ENCODE data around the gene ZFHX3.
A peak's percentile ranks its signal among the peaks of the same experiment; 100 is the strongest.
"Not testable (repeated sequence)": the region's sequence is repeated elsewhere in the genome, so short reads cannot be mapped to it uniquely, and the experiment has no call there.

Gene ZFHX3

DNA sequence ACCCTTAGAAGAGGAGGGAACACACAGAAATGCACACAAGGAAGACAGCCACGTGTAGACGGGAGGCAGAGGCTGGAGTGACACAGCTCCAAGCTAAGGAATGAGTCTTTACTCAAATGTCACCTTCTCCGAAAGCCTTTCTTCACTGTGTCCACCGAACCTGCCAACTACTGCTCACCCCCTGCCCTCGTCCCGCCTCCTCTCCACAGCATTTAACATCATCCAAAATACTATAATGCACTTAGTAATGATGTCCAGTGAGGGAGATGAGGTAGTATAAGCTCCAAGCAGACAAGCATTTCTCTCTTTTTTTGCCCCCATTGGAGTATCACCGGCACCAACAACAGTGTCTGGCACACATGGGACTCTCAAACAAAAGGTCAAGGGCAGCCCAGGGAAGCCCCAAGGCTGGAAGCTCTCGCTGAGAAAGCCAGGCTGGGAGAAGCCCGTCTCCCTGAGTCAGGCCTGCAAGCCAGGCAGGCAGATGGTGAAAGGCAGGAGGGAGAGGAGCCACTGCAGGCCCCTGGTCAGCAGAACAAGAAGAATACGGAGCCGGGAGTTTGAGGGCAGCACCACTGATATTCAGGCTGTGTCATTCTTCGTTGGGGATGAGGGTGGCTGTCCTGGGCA, 25.9 kb downstream of the ZFHX3 start:
- DNase-seq: no peak

- DNase-seq: peak; percentile 18
Measured at GRCh38 chr16:73020409-73020884, 27.5 kb downstream of the ZFHX3 start.

DNA sequence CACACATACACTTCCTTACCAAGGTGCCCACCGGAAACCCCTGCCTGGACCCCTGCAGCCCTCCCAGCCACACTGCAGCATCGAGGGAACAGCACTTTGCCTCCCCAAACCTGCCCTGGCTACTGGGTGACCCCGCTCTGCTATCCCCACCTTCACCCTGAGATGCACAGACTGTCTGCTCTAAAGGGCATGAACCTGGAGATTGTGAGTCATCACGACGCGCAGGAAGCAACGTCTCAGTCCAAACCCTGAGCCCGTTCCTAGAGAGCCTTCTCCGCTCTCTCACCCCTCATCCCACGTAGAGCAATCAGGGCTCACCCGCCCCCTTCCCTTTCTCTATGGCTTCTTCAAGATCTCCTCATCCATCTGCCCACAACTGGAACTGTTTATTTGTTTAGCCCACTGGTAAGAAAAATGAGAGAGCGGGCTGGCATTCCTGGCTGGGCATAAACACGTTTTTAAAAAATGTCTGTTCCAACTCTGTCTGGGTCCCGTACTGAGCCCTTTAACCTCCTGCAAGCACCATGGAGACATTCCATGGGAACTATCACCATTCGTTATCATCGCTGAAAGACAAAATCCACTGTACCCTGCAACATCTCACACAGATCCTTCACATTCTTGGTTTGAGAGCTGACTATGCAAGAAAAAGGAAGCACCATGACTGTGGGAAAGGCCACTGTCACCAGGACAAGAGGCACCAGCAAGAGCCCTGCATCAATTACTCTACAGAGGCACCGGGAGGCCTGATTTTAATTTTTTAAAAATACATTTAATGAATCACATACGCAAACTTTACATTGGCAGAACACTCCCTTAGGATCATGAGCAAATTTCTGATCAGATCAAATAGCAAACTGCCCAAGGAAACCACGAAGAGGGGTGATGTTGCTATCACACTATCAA, 28.2 kb downstream of the ZFHX3 start:
- DNase-seq: peak; percentile 9

DNA sequence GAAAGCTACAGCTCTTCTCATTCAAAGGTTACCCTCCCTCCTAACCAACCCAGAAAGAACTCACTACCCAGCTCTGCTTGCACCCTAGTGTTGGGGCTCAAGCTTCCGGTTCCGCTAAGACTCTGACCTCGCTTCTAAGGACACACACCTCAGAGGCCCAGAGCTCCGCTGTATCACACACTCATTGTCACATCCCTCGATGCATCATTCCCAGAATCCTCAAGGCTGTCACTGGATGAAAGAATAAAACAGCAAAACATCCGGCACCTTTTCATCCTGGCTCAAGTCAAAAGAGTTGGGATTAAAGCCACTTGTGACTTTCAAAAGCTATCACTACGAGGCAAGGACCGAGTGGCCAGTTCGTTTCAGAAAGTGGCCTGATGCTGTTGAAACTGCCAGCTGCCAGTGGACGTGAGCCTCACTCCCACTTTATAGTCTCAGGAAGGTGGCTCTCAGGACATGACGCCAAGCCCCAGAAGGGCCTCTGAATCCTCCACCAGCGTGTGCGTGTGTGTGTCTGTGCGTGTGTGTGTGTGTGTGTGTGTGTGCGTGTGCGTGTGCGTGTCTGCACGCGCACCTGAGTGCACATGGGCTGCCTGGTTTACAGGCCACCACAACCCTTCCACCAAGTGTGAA, 29.0 kb downstream of the ZFHX3 start:
- no peak for DNase-seq

DNA sequence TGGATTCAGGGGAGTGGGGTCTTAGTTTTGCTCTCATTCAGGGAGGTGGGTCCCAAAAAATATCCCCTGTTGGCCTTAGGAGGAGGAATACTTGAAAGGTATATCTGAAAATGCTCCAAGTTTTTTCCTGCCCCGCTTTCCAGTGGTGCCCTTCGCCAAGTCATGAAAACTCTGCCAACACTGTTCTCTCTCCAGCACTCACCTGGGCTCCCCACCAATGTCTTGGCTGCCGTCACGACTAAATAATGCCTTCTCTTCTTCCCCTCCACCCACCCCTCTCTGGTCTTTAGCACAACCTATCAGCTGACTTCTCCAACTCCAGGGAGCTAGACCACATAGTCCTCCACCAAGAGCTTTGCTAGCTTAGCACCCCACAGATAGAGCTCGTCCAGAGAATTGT, 30.6 kb downstream of the ZFHX3 start:
- DNase-seq: no peak

- DNase-seq: peak; percentile 66
Measured at GRCh38 chr16:73016488-73016830, 31.5 kb downstream of the ZFHX3 start.

- peak; percentile 82 for DNase-seq
Measured at GRCh38 chr16:73015612-73016487, 32.1 kb downstream of the ZFHX3 start.

- DNase-seq: no peak
Measured at GRCh38 chr16:73014768-73015167, 33.2 kb downstream of the ZFHX3 start.

- no peak for DNase-seq
Measured at GRCh38 chr16:73013974-73014373, 34.0 kb downstream of the ZFHX3 start.

DNA sequence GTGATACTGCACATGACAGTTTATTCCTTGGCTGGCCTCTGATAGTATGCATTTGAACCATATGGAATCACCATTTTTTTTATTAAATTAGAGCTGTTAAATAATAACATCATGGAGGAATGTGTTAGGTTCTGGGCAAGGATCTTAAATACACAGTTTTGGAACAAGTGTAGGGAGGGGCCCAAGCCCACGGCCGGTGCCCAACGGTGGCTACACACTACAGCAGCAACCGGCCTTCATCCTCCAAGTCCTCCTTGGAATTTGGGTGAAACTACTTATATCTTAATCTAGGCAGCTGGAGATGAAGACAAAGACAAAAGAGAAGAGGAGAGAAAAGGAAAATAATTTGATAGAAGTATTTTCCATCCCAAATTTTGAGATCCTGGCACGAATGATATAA, 35.6 kb downstream of the ZFHX3 start:
- DNase-seq: no peak

DNA sequence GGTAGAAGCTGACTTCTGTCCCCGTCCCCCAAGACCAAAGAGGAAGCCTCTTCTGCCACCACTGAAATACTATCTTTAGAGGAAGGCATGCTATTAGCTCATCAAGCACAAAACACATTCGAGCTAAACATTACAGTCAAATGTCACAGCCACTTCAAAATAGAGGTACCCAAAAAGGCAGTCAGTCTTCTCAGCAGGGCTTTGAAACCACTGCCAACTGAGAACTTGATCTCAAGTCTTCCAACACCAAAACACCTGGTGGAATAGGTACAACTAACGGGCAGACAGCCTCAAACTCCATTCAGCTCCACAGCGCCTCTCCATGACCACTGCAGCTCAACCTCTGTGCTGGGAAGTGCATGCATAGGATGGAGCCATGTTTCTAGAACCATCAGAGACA, 36.0 kb downstream of the ZFHX3 start:
- DNase-seq: no peak

- DNase-seq: peak; percentile 24
Measured at GRCh38 chr16:73010150-73010676, 37.7 kb downstream of the ZFHX3 start.

DNA sequence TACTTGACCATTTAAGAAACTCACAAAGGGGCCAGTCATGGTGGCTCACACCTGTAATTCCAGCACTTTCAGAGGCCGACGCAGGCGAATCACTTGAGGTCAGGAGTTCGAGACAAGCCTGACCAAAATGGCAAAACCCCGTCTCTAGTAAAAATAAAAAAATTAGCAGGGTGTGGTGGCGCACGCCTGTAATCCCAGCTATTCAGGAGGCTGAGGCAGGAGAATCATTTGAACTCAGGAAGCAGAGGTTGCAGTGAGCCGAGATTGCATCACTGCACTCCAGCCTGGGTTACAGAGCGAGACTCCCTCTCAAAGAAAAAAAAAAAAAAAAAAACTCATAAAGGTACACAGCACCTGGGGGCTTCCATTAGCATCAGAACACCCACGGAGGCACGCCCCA, 38.2 kb downstream of the ZFHX3 start:
- DNase-seq: not testable (repeated sequence)

DNA sequence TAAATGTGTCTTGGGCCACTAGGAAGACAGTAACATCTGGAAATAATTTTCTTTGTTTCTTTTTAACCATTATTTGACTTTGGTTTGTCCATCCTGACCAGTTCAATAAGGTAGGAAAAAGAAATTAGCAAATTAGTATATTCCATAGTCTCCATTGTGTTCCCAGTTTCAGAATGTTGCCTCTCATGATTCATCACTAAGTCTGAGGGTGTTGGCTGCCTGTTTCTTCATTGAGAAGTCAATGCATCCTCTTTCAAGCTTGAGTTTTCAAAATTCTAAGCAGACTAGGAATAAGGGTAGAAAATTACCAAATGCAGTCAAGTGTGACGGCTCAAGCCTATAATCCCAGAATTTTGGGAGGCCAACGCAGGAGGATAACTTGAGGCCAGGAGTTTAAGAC, 41.9 kb downstream of the ZFHX3 start:
- no peak for DNase-seq

- no peak for DNase-seq
Measured at GRCh38 chr16:73002866-73003265, 45.1 kb downstream of the ZFHX3 start.

DNA sequence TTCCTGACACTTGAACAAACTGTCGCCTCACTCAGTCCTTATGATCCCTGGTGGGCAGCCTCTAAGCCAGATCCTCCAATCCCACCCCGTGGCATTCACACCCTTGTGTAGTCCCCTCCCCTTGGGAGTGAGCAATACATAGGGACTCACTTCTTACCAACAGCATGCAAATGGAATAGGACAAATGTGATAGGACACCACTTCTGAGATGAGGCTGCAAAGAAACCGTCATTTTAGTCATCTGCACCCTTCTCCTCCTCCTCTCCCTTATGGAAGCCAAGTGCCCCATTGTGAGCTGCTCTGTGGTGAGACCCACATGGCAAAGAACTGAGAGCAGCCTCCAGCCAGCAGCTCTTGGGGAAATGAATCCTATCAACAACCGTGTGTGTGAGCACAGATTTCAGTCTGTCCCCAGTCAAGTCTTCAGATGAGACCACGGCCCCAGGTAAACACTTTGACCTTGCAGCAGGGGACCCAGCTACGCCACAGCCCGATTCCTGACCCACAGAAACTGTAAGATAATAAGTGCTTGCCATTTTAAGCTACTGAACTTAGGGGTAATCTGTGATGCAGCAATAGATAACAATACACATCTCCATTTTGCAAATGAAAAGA, 46.9 kb downstream of the ZFHX3 start:
- DNase-seq: no peak

- no peak for DNase-seq
Measured at GRCh38 chr16:73000020-73000906, 47.7 kb downstream of the ZFHX3 start.

GRCh38 chr16:72999541-73000019, 48.3 kb downstream of the ZFHX3 start:
- no peak for DNase-seq

DNA sequence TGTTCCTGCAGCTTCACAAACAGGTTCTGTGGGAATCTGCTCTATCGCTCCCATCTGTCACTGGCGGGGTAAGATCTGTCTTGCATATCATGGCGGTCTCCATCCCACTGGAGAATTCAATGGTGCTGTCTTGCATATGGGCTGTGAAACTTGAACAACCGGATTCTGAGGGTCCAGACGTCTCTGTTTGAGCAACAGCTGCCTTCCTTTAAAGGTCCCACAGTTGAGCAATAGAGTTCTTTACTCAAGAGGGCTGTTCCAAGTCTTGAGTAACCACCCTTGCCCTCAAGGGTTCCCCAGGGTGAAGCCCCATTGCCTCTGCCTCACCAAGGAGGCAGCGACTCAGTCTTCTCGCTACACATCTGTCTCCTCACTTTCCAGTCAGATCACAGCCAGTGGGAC, 50.8 kb downstream of the ZFHX3 start:
- DNase-seq: peak; percentile 89

DNA sequence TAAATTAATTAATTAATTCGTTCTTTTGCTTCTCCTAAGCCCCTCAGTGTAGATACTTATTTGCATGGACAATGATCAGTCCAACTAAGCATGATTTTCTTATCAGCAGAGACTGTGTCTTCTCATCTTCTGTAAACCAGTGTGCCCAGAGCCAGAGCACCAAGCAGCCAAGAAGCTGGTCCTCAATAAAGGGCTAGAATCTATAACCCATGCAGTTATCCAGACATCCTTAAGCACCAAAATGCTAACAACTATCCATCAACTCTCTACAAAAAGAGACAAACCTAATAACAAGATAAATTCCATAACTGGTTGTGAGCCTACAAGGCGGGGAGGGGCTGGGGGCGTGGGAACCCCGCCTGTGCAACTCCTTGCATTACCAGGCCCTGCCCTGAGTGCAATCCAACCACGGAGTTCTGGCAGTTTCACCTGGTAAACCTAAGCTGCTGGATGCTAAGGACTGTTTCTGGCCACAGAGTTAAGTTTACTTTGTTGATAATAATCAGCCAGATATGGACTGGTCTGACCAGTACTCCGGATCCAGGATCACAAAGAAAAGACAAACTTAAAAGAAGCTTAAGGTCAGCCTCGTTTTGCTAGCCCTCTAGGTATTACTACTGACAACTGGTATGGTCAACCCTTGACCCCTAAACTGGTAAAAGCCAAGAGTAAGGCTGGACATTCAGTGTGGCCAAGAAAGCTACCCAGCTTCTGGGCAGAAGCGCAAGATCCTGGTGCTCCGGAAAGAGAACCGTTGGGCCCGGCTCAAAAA, 51.5 kb downstream of the ZFHX3 start:
- no peak for DNase-seq

All from MV-4-11 (cell line).